ENCODE measurements around the gene SUMO3.
A peak's percentile ranks its signal among the peaks of the same experiment; 100 is the strongest.

SUMO3 gene

DNA sequence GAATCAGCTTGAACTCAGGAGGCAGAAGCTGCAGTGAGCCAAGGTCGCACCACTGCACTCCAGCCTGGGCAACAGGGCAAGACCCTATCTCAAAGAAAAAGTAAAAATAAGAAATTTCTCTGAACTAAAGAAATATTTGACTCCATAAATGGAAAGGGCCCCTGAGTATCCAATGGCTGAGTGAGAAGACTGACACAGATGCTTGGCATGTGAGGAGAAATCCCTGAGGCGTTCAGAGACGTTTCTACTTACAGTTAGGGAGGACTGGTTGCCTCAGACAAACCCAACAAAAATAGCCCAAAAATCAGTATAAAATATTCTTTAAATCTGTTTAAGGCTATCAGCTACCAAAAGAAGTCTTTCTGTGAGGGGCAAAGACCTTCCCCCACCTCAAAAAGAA is 3.0 kb upstream of the SUMO3 start:
- Histone ChIP-seq H3K4me3 (ENCODE audit: low read depth in 1 of 2, low read length in 1 of 2) (no peak overlapping the region), H3K9me3 (no peaks in the 10 kb centered on the region), H3K4me1 (ENCODE audit: control insufficient read depth in 1 of 2, insufficient read depth in 1 of 2, low read depth in 1 of 2, low read length in 1 of 2) (peaks cover 6 to 12% of the 10 kb centered on the region in 2 experiments), H3K27me3 (peaks cover 19% of the 10 kb centered on the region), H3K27ac (no peak overlapping the region), H3K36me3 (no peaks in the 10 kb centered on the region)
- TF ChIP-seq, protein P1, sequence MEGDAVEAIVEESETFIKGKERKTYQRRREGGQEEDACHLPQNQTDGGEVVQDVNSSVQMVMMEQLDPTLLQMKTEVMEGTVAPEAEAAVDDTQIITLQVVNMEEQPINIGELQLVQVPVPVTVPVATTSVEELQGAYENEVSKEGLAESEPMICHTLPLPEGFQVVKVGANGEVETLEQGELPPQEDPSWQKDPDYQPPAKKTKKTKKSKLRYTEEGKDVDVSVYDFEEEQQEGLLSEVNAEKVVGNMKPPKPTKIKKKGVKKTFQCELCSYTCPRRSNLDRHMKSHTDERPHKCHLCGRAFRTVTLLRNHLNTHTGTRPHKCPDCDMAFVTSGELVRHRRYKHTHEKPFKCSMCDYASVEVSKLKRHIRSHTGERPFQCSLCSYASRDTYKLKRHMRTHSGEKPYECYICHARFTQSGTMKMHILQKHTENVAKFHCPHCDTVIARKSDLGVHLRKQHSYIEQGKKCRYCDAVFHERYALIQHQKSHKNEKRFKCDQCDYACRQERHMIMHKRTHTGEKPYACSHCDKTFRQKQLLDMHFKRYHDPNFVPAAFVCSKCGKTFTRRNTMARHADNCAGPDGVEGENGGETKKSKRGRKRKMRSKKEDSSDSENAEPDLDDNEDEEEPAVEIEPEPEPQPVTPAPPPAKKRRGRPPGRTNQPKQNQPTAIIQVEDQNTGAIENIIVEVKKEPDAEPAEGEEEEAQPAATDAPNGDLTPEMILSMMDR (IDR thresholded peaks at IDR 0.05), result no peak

- H3K9me3 ChIP-seq, result no peaks in the 10 kb centered on the region
- TF ChIP-seq, protein P1 (IDR thresholded peaks at IDR 0.05), result no peak
- no peaks in the 10 kb centered on the region for H3K36me3 ChIP-seq
- H3K27ac ChIP-seq, result no peak overlapping the region
- peaks cover 6 to 12% of the 10 kb centered on the region in 2 experiments for H3K4me1 ChIP-seq (ENCODE audit: control insufficient read depth in 1 of 2, insufficient read depth in 1 of 2, low read depth in 1 of 2, low read length in 1 of 2)
- no peak overlapping the region for H3K4me3 ChIP-seq (ENCODE audit: low read depth in 1 of 2, low read length in 1 of 2)
- H3K27me3 ChIP-seq, result peaks cover 19% of the 10 kb centered on the region
These were observed 1.7 kb upstream of the SUMO3 start for GRCh38 chr21:44819283-44820243.

DNA sequence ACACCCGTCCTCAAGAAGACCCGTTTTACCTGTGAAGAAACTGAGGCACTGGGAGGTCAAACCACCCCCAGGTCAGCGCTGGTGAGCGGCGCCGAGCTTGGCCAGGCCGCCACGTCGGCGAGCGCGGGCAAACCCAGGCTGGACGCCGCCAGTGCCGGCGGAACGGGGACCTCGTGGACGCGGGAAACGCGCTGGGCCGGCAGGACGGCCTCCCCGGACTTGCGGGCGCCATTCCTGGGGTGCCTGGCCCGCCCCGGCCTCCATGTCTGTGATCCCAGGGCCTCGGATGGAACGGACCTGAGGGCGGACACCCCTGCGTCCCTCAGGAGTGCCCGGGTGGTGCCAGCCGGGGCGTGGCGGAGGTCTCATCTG is 764 bp upstream of the SUMO3 start:
- TF ChIP-seq, protein P1 (IDR thresholded peaks at IDR 0.05), result no peak
- Histone ChIP-seq H3K9me3 (no peaks in the 10 kb centered on the region), H3K4me1 (ENCODE audit: control insufficient read depth in 1 of 2, insufficient read depth in 1 of 2, low read depth in 1 of 2, low read length in 1 of 2) (peaks cover 6 to 12% of the 10 kb centered on the region in 2 experiments), H3K27ac (peak overlapping the region; percentile 68), H3K36me3 (peaks cover 4% of the 10 kb centered on the region), H3K4me3 (ENCODE audit: low read depth in 1 of 2, low read length in 1 of 2) (peak overlapping the region; percentile 70 to 72), H3K27me3 (peaks cover 19% of the 10 kb centered on the region)

DNA sequence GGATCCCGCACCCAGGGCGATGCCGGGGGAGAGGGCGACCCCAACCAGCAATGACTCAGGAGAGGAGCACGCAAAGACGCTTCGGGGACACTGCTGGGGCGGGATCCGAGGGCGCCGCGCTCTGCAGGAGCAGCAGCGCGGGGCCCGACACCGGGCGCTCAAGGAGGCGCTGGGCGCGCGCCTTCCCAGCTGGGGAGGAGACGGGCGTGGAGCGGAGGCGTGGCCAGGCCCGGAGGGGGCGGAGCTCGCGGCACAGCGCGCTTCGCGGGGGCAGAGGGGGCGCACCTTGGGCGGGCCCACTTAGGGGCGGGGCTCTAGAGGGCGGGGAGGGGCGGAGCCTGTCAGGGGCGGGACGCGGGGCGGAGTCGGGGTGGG is 369 bp downstream of the SUMO3 start:
- Histone ChIP-seq H3K27me3 (peaks cover 19% of the 10 kb centered on the region), H3K4me1 (ENCODE audit: control insufficient read depth in 1 of 2, insufficient read depth in 1 of 2, low read depth in 1 of 2, low read length in 1 of 2) (peaks cover 6 to 12% of the 10 kb centered on the region in 2 experiments), H3K4me3 (ENCODE audit: low read depth in 1 of 2, low read length in 1 of 2) (peak overlapping the region; percentile 70 to 72), H3K27ac (peak overlapping the region; percentile 68), H3K9me3 (no peaks in the 10 kb centered on the region), H3K36me3 (peaks cover 13% of the 10 kb centered on the region)
- TF ChIP-seq, protein P1 (IDR thresholded peaks at IDR 0.05), result peak; percentile 22

DNA sequence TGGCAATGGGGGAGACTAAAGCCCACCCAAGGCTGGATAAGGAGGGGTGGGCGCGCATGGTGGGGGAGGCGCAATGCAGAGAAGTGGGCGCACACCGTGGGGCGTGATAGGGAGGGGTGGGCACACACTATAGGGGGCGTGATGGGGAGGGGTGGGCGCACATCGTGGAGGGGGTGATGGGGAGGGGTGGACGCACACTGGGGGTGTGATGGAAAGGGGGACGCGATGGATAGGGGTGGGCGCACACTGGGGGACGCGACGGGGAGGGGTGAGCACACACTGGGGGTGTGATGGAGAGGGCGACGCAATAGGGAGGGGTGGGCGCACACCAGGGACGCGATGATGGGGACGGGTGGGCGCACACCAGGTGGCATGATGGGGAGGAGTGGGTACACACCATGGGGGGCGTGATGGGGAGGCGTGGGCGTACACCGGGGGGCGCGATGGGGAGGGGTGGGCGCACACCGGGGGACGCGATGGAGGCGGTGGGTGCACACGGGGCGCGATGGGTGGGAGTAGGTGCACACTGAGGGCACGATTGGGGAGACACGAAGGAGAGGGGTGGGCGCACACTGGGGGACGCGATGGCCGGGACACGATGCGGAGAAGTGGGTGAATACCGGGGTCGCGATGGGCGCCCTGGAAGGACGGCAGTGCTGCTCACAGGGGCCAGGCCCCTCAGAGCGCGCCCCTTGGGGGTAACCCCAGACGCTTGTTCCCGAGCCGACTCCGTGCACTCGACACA is 929 bp downstream of the SUMO3 start:
- Histone ChIP-seq H3K4me3 (ENCODE audit: low read depth in 1 of 2, low read length in 1 of 2) (peak overlapping the region; percentile 70 to 72), H3K36me3 (peaks cover 14% of the 10 kb centered on the region), H3K9me3 (no peaks in the 10 kb centered on the region), H3K4me1 (ENCODE audit: control insufficient read depth in 1 of 2, insufficient read depth in 1 of 2, low read depth in 1 of 2, low read length in 1 of 2) (peaks cover 6 to 12% of the 10 kb centered on the region in 2 experiments), H3K27me3 (peaks cover 16% of the 10 kb centered on the region), H3K27ac (peak overlapping the region; percentile 68)
- TF ChIP-seq, protein P1 (IDR thresholded peaks at IDR 0.05), result no peak

All from neutrophil (primary cell).